Ishikawa (cell line): Measurements from ENCODE around the gene NCOA1.

ENCODE experiments used
- CREB1 ChIP-seq: IDR thresholded peaks from 2 replicates; pipeline ENCODE4 v1.6.1; 2012; ENCODE audit warnings: low read depth
- EGR1 ChIP-seq: IDR thresholded peaks from 2 replicates; pipeline ENCODE4 v1.6.1; 2012
- EP300 ChIP-seq: IDR thresholded peaks from 2 replicates; pipeline ENCODE4 v1.6.1; 2012; ENCODE audit warnings: borderline replicate concordance
- NFIC ChIP-seq: IDR thresholded peaks from 2 replicates; pipeline ENCODE4 v1.6.1; 2012
- REST ChIP-seq: IDR thresholded peaks from 2 replicates; pipeline ENCODE4 v1.6.1; 2012; ENCODE audit warnings: low read depth, mild to moderate bottlenecking
- TCF12 ChIP-seq: IDR thresholded peaks from 2 replicates; pipeline ENCODE4 v1.6.1; 2012; ENCODE audit warnings: low read depth
- USF1 ChIP-seq: IDR thresholded peaks from 2 replicates; pipeline ENCODE4 v1.6.1; 2012
- YY1 ChIP-seq: IDR thresholded peaks from 2 replicates; pipeline ENCODE4 v1.6.1; 2012; ENCODE audit warnings: low read depth
- TF ChIP-seq, protein P1 (sequence below): IDR thresholded peaks from 2 replicates; pipeline ENCODE4 v1.6.1; 2012

DNA sequence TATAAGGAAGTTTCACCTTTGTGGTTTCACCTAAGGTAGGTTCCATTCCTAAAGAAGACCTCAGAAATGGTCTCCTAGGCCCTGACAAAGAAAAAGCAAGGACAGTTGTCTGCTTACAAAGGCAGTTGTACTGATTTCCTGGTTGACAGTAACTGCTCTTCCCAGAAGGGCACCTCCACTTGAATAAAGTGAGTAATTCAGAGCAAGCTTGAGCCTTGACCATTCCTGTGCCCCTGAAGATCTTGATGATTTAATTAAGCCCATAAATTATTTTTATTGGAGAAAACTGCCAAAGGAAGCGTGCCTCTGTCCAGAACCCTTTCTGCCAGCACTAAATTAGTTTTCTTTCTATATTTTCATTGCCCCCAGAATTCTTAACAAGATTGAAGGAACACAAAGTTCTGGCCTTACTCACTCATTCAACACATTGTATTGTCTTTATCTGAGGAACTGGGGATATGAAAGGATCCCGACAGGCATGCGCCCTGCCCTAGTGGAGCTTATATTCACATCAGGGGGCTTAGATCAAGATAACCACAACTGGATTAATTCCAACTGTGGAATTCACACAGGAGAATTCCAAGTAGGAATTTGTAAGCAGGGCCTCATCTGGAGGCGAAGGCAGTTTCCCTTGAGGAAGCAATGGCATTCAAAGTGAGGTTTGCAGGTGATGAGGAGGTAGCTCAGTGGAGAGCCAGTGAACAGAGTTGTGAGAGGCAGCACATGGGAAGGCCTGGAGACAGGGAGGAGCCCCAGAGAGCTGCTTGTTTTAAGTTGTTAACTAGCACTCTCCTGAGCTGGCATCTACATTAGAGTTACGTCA lies 280.9 kb downstream of the NCOA1 start:
- TF ChIP-seq CREB1 (no peak), TCF12 (no peak), EP300 (no peak), NFIC (no peak), REST (no peak), USF1 (no peak), YY1 (no peak), EGR1 (no peak)
- TF ChIP-seq, protein P1, sequence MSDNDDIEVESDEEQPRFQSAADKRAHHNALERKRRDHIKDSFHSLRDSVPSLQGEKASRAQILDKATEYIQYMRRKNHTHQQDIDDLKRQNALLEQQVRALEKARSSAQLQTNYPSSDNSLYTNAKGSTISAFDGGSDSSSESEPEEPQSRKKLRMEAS: no peak
